B cell (primary cell): ENCODE measurements around the gene ADAMTS12. TPM values are rescaled to one million over a fixed set of nuclear protein-coding genes. Genes with fewer than 3 reads are reported as not detected.

Experiments used
- ATAC-seq: fragments of 200-7000 bp; cut with Tn5 transposase; one replicate; pipeline ENCODE4 v1.10.0; 2021; ENCODE audit warnings: low read depth, mild to moderate bottlenecking, moderate number of reproducible peaks, moderate library complexity
- CTCF ChIA-PET: fragments of 350-600 bp; sonication (Branson Sonifier 250); formaldehyde crosslinking; loops from one replicate; lab custom pipeline; 2021; ENCODE audit warnings: antibody characterized with exemption, inconsistent platforms; lab: Charles Lee
- POLR2A ChIA-PET: fragments of 350-600 bp; sonication (Branson Sonifier 250); formaldehyde crosslinking; loops from one replicate; lab custom pipeline; 2021; ENCODE audit warnings: antibody characterized with exemption; lab: Charles Lee
- DNase-seq: peaks from one replicate; pipeline ENCODE4 v3.0.0; 2013
- H2AFZ ChIP-seq: 2 replicates; pipeline ENCODE4 v1.6.1; 2012; ENCODE audit warnings: mild to moderate bottlenecking, low read depth, low read length; ENCODE audit not compliant: insufficient read depth, poor library complexity, severe bottlenecking
- H3K27ac ChIP-seq, 2 donors: 1 replicate in 1 of 2; 2 replicates in 1 of 2; pipeline ENCODE4 v1.5.1; 2012 to 2013; ENCODE audit warnings: low read length in 2 of 2, mild to moderate bottlenecking in 2 of 2, moderate library complexity in 1 of 2
- H3K27me3 ChIP-seq, 4 experiments: fragments of 200-600 bp in 1 of 4; sonication (generic) in 1 of 4; replicated peaks in 1 of 4; 1 replicate in 2 of 4; 2 replicates in 2 of 4; pipeline versions ENCODE4 v1.6.1 to v1.7.0; 2013 to 2016; ENCODE audit warnings: low read length in 3 of 4, mild to moderate bottlenecking in 2 of 4, mixed read lengths in 1 of 4, moderate library complexity in 1 of 4; ENCODE audit not compliant: insufficient read depth in 4 of 4, control insufficient read depth in 3 of 4; ENCODE audit errors: control extremely low read depth in 1 of 4
- H3K36me3 ChIP-seq, 2 experiments: replicated peaks in 1 of 2; 1 replicate in 1 of 2; 2 replicates in 1 of 2; pipeline versions ENCODE4 v1.6.1 to v1.7.1; 2013; ENCODE audit warnings: low read length in 1 of 2; ENCODE audit not compliant: insufficient read depth in 2 of 2, control insufficient read depth in 1 of 2; ENCODE audit errors: control extremely low read depth in 1 of 2, extremely low read depth in 1 of 2
- H3K4me1 ChIP-seq, 2 donors: fragments of 200-600 bp in 1 of 2; sonication (generic) in 1 of 2; 1 replicate in 1 of 2; 2 replicates in 1 of 2; pipeline versions ENCODE4 v1.5.1 to v1.6.1; 2013 to 2017; ENCODE audit warnings: low read length in 2 of 2; ENCODE audit not compliant: control insufficient read depth in 2 of 2, insufficient read depth in 2 of 2
- H3K4me2 ChIP-seq: replicated peaks from 2 replicates; pipeline ENCODE3; 2012; ENCODE audit warnings: mild to moderate bottlenecking, low read depth, low read length; ENCODE audit not compliant: poor library complexity, severe bottlenecking
- H3K4me3 ChIP-seq, 5 experiments: fragments of 200-600 bp in 1 of 5; sonication (generic) in 1 of 5; 1 replicate in 3 of 5; 2 replicates in 2 of 5; pipeline versions ENCODE4 v1.5.1 to v1.7.0; 2011 to 2016; ENCODE audit warnings: low read length in 4 of 5, mild to moderate bottlenecking in 4 of 5, low read depth in 2 of 5, control low read depth in 1 of 5, moderate library complexity in 1 of 5; ENCODE audit not compliant: insufficient read depth in 1 of 5; ENCODE audit errors: control extremely low read depth in 1 of 5, extremely low read depth in 1 of 5
- H3K79me2 ChIP-seq: fragments of 200-600 bp; sonication (generic); one replicate; pipeline ENCODE4 v1.6.0; 2016; ENCODE audit warnings: low read length; ENCODE audit not compliant: control insufficient read depth, insufficient read depth
- H3K9ac ChIP-seq: fragments of 200-600 bp; sonication (generic); 2 replicates; pipeline ENCODE4 v1.6.1; 2017; ENCODE audit warnings: mild to moderate bottlenecking, low read length, moderate library complexity
- H3K9me3 ChIP-seq, 3 donors: one replicate each; pipeline versions ENCODE4 v1.6.1 to v1.7.1; 2013; ENCODE audit warnings: low read length in 2 of 3; ENCODE audit not compliant: control insufficient read depth in 2 of 3, insufficient read depth in 1 of 3; ENCODE audit errors: control extremely low read depth in 1 of 3
- H4K20me1 ChIP-seq: 2 replicates; pipeline ENCODE4 v1.6.0; 2012; ENCODE audit warnings: mild to moderate bottlenecking, low read length; ENCODE audit not compliant: insufficient read depth, control insufficient read depth, poor library complexity, severe bottlenecking
- H3K27ac Mint-ChIP-seq: one replicate; pipeline ENCODE4 v1.8.0; 2021; ENCODE audit warnings: mixed read lengths
- H3K27me3 Mint-ChIP-seq: one replicate; pipeline ENCODE4 v1.8.0; 2021; ENCODE audit warnings: mixed read lengths
- H3K4me1 Mint-ChIP-seq: one replicate; pipeline ENCODE4 v1.8.0; 2021; ENCODE audit warnings: mixed read lengths
- H3K4me3 Mint-ChIP-seq: one replicate; pipeline ENCODE4 v1.8.0; 2021; ENCODE audit warnings: mixed read lengths
- H3K9me3 Mint-ChIP-seq: one replicate; pipeline ENCODE4 v1.8.0; 2022; ENCODE audit warnings: mixed read lengths; ENCODE audit not compliant: insufficient read depth
- CTCF ChIP-seq: fragments of 200-600 bp; IDR thresholded peaks from one replicate; pipeline ENCODE4 v1.8.0; 2022; ENCODE audit warnings: antibody characterized with exemption, mild to moderate bottlenecking
- EZH2 ChIP-seq: IDR thresholded peaks from 2 replicates; pipeline ENCODE4 v1.6.1; 2012; ENCODE audit warnings: borderline replicate concordance, low read depth, mild to moderate bottlenecking, moderate library complexity, low read length; ENCODE audit not compliant: insufficient read depth, poor library complexity, severe bottlenecking
- WGBS: methylation state at CpG from one replicate; pipeline ENCODE4 v1.1.5; 2013; ENCODE audit warnings: missing lambda C conversion rate; ENCODE audit not compliant: insufficient coverage; 5-methylcytosine and 5-hydroxymethylcytosine counted together
- intact Hi-C: fragments of 100-400 bp; cut with micrococcal nuclease; formaldehyde crosslinking; loops from one replicate; pipeline ENCODE4 v1.10.0; 2022
- polyA plus RNA-seq: library from polyadenylated mRNA; depleted of rRNA; stranded (reverse); fragments of >200 nt; gene quantifications from 2 replicates; pipeline ENCODE4 v1.2.3, GENCODE V29; 2012
- total RNA-seq, 2 donors: library from RNA; stranded (reverse); fragments of 120-200 nt in 1 of 2; gene quantifications; 1 replicate in 1 of 2; 2 replicates in 1 of 2; pipeline versions ENCODE4 v1.2.3 to v1.2.4, GENCODE V29; 2013 to 2022

ADAMTS12 gene
- total and polyA plus RNA-seq, 2 donors (not counting 1 experiment from before 2014, with no cell fraction given), result not detected

GRCh38 chr5:33890131-33891032, 1.4 kb downstream of the ADAMTS12 start:
- Histone ChIP-seq H2AFZ (no peak overlapping the region), H3K9ac (no peak overlapping the region), H4K20me1 (no peaks in the 10 kb centered on the region), H3K27ac (no peak overlapping the region), H3K9me3 (peaks cover 0 to 7% (median 0%) of the 10 kb centered on the region in 3 donors), H3K4me1 (no peaks in the 10 kb centered on the region), H3K79me2 (no peaks in the 10 kb centered on the region), H3K27me3 (peaks cover 0 to 35% (median 28%) of the 10 kb centered on the region in 4 experiments), H3K4me2 (no peak overlapping the region), H3K4me3 (no peak overlapping the region), H3K36me3 (no peaks in the 10 kb centered on the region)
- H3K27ac Mint-ChIP-seq, result no peak overlapping the region
- intact Hi-C loops, result no loop called here
- no peaks in the 10 kb centered on the region for H3K9me3 Mint-ChIP-seq
- peaks cover 57% of the 10 kb centered on the region for H3K27me3 Mint-ChIP-seq
- H3K4me3 Mint-ChIP-seq, result no peak overlapping the region
- WGBS, result 86% methylated on average over 11 of the region's 12 CpGs
- ChIA-PET POLR2A (no interaction called here), CTCF (no interaction called here)
- ATAC-seq (no peak), DNase-seq (no peak)
- H3K4me1 Mint-ChIP-seq, result peaks cover 4% of the 10 kb centered on the region
- no peak for TF ChIP-seq CTCF
- TF ChIP-seq EZH2, result no peak

GRCh38 chr5:33888587-33888986, 3.2 kb downstream of the ADAMTS12 start:
- peaks cover 51% of the 10 kb centered on the region for H3K27me3 Mint-ChIP-seq
- peaks cover 4% of the 10 kb centered on the region for H3K4me1 Mint-ChIP-seq
- Histone ChIP-seq H3K4me1 (no peaks in the 10 kb centered on the region), H3K36me3 (no peaks in the 10 kb centered on the region), H3K9ac (no peak overlapping the region), H2AFZ (no peak overlapping the region), H3K9me3 (peaks cover 0 to 7% (median 0%) of the 10 kb centered on the region in 3 donors), H3K79me2 (no peaks in the 10 kb centered on the region), H3K27me3 (peaks cover 0 to 33% (median 20%) of the 10 kb centered on the region in 4 experiments), H4K20me1 (no peaks in the 10 kb centered on the region), H3K4me2 (no peak overlapping the region), H3K4me3 (no peak overlapping the region), H3K27ac (no peak overlapping the region)
- TF ChIP-seq CTCF, result no peak
- TF ChIP-seq EZH2, result no peak
- intact Hi-C loops, result no loop called here
- CTCF ChIA-PET, result no interaction called here
- no peak overlapping the region for H3K4me3 Mint-ChIP-seq
- DNase-seq (no peak), ATAC-seq (no peak)
- no peak overlapping the region for H3K27ac Mint-ChIP-seq
- WGBS, result 88% methylated on average over 1 of the region's 4 CpGs
- POLR2A ChIA-PET, result no interaction called here
- no peaks in the 10 kb centered on the region for H3K9me3 Mint-ChIP-seq
